ENCODE results near the gene CD96. TPM values are rescaled to one million over a fixed set of nuclear protein-coding genes. Genes with fewer than 3 reads are reported as not detected.

The CD96 gene
- polyA plus RNA-seq, 4 donors = 1.3 to 3.8 (median 1.7) TPM

DNA sequence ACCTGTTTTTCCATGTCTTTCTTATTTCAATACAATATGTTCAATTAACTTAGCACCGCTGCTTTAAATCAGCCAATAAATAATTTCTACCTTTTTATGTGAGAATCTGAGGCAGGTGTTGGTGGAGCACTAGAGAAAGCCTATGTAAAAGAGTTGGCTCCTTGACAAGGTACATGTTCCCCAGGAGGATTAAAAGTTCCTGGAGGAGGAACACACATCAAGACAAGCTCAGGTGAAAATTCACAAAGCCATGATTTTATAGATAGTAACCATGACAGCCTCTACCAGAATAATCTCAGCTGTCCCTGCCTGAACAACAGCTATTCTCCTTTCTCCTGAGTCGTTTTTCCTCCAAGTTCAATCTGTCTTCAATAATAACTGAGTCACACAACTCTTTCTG lies 56.6 kb downstream of the CD96 start:
- no peaks in the 10 kb centered on the region for H3K36me3 ChIP-seq (ENCODE audit: control insufficient read depth in 3 of 3, insufficient read depth in 2 of 3, low read depth in 1 of 3, low read length in 3 of 3)
- FAIRE-seq (peak; percentile 15), DNase-seq (no peak)
- H3K4me1 ChIP-seq (ENCODE audit: control insufficient read depth in 3 of 3, insufficient read depth in 2 of 3, low read depth in 1 of 3, low read length in 2 of 3) = no peaks in the 10 kb centered on the region
- H3K27ac ChIP-seq (ENCODE audit: low read depth in 1 of 3, low read length in 2 of 3) = no peak overlapping the region
- no peaks in the 10 kb centered on the region for H3K9me3 ChIP-seq (ENCODE audit: control insufficient read depth in 2 of 2, insufficient read depth in 1 of 2, low read depth in 1 of 2, low read length in 1 of 2)
- H3K27me3 ChIP-seq (ENCODE audit: control insufficient read depth in 3 of 3, insufficient read depth in 3 of 3, low read length in 3 of 3) = no peaks in the 10 kb centered on the region
- WGBS, 3 donors = 45 to 76% (median 58%) methylated on average over 2 of the region's 2 CpGs
- H3K4me3 ChIP-seq (ENCODE audit: low read depth in 1 of 3, low read length in 3 of 3) = no peak overlapping the region

DNA sequence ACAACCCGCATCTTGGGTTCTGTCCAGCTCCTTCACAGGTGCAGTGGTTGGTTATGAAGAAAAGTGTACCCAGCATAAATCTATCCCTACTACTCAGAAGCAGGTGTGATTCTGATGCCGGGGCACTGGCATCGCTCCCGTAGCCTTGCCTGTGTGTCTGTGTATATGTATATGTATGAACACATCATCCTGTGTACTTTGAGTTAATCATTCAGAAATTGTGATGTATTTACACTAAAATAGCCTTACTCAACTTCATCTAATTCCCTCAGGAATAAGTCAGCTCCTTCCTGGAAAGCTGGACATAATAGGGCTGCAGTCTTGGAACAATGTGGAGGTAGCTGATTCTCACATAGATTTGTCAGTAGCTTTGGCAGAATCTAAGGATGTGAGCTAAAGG lies 59.8 kb downstream of the CD96 start:
- DNase-seq (no peak), FAIRE-seq (no peak)
- Histone ChIP-seq H3K27ac (ENCODE audit: low read depth in 1 of 3, low read length in 2 of 3) (no peak overlapping the region), H3K4me1 (ENCODE audit: control insufficient read depth in 3 of 3, insufficient read depth in 2 of 3, low read depth in 1 of 3, low read length in 2 of 3) (no peaks in the 10 kb centered on the region), H3K36me3 (ENCODE audit: control insufficient read depth in 3 of 3, insufficient read depth in 2 of 3, low read depth in 1 of 3, low read length in 3 of 3) (no peaks in the 10 kb centered on the region), H3K9me3 (ENCODE audit: control insufficient read depth in 2 of 2, insufficient read depth in 1 of 2, low read depth in 1 of 2, low read length in 1 of 2) (no peaks in the 10 kb centered on the region), H3K27me3 (ENCODE audit: control insufficient read depth in 3 of 3, insufficient read depth in 3 of 3, low read length in 3 of 3) (no peaks in the 10 kb centered on the region), H3K4me3 (ENCODE audit: low read depth in 1 of 3, low read length in 3 of 3) (no peak overlapping the region)
- WGBS, 3 donors = 24 to 74% (median 56%) methylated on average over 4 of the region's 4 CpGs

DNA sequence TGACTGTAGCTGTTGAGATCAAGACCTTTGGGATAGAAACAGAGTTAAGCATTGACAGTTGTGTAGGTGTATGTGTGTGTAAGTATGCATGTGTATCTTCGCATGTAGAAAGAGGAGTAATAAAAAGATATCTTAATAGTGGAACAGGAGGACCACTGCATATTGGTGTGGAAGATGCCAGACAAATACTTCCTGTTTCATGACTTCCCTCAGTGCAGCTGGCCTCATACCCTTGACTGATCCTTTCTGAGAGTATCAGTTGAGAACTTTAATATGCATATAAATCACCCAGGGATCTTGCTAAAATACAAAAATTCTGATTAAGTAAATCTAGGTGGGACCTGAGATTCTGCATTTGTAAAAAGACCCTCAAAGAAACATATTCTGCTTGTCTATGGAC lies 61.7 kb downstream of the CD96 start:
- FAIRE-seq = no peak
- Histone ChIP-seq H3K36me3 (ENCODE audit: control insufficient read depth in 3 of 3, insufficient read depth in 2 of 3, low read depth in 1 of 3, low read length in 3 of 3) (no peaks in the 10 kb centered on the region), H3K4me1 (ENCODE audit: control insufficient read depth in 3 of 3, insufficient read depth in 2 of 3, low read depth in 1 of 3, low read length in 2 of 3) (no peaks in the 10 kb centered on the region), H3K4me3 (ENCODE audit: low read depth in 1 of 3, low read length in 3 of 3) (no peak overlapping the region), H3K27ac (ENCODE audit: low read depth in 1 of 3, low read length in 2 of 3) (no peak overlapping the region), H3K9me3 (ENCODE audit: control insufficient read depth in 2 of 2, insufficient read depth in 1 of 2, low read depth in 1 of 2, low read length in 1 of 2) (no peaks in the 10 kb centered on the region), H3K27me3 (ENCODE audit: control insufficient read depth in 3 of 3, insufficient read depth in 3 of 3, low read length in 3 of 3) (no peaks in the 10 kb centered on the region)
- 79 to 96% (median 85%) methylated on average over 1 of the region's 1 CpG for WGBS, 3 donors
- no peak for DNase-seq

DNA sequence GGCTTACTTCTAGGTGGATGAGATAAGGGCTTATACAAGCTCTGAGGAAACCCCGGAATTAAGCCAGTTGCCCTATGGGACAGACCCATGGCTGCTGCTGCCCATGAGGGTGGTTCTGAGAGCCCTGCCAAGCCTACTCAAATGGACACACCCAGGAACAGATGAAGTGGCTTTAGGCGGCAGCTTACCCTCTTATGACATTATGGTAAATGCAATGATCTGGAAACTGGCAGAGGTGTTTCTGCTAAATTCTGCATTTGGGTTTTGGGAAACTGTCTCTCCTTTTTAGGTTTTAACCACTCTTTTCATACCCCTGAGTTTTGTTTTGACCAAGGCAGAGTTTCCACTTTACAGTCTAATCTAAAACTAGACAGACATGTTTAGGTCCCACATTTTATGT lies 62.1 kb downstream of the CD96 start:
- Histone ChIP-seq H3K9me3 (ENCODE audit: control insufficient read depth in 2 of 2, insufficient read depth in 1 of 2, low read depth in 1 of 2, low read length in 1 of 2) (no peaks in the 10 kb centered on the region), H3K4me3 (ENCODE audit: low read depth in 1 of 3, low read length in 3 of 3) (no peak overlapping the region), H3K4me1 (ENCODE audit: control insufficient read depth in 3 of 3, insufficient read depth in 2 of 3, low read depth in 1 of 3, low read length in 2 of 3) (no peaks in the 10 kb centered on the region), H3K36me3 (ENCODE audit: control insufficient read depth in 3 of 3, insufficient read depth in 2 of 3, low read depth in 1 of 3, low read length in 3 of 3) (no peaks in the 10 kb centered on the region), H3K27ac (ENCODE audit: low read depth in 1 of 3, low read length in 2 of 3) (no peak overlapping the region), H3K27me3 (ENCODE audit: control insufficient read depth in 3 of 3, insufficient read depth in 3 of 3, low read length in 3 of 3) (no peaks in the 10 kb centered on the region)
- DNase-seq = peak in 1 of 2 donors; percentile 67
- FAIRE-seq = no peak
- WGBS, 3 donors = 54 to 84% (median 76%) methylated on average over 2 of the region's 2 CpGs

DNA sequence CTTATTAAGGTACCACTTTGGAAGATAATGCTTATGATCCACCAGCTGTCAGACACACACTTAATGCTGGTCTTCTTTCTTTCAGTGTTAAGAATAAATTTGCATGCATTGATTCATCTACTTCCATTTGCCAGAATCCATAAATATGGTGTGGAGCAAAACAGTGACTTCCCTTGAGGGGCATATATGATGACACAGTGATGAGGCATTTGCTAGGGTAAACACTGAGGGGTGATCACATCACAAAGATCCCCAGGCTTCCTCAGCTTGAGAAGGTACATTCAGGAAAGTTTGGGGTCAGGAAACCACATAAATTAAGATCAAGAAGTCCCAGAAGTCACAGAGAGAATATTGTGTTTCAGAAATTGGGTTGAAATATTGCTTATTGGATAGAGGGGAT lies 63.0 kb downstream of the CD96 start:
- no peak for FAIRE-seq
- H3K27ac ChIP-seq (ENCODE audit: low read depth in 1 of 3, low read length in 2 of 3) = no peak overlapping the region
- no peaks in the 10 kb centered on the region for H3K4me1 ChIP-seq (ENCODE audit: control insufficient read depth in 3 of 3, insufficient read depth in 2 of 3, low read depth in 1 of 3, low read length in 2 of 3)
- no peaks in the 10 kb centered on the region for H3K36me3 ChIP-seq (ENCODE audit: control insufficient read depth in 3 of 3, insufficient read depth in 2 of 3, low read depth in 1 of 3, low read length in 3 of 3)
- no peaks in the 10 kb centered on the region for H3K27me3 ChIP-seq (ENCODE audit: control insufficient read depth in 3 of 3, insufficient read depth in 3 of 3, low read length in 3 of 3)
- no peak overlapping the region for H3K4me3 ChIP-seq (ENCODE audit: low read depth in 1 of 3, low read length in 3 of 3)
- no peak for DNase-seq
- no peaks in the 10 kb centered on the region for H3K9me3 ChIP-seq (ENCODE audit: control insufficient read depth in 2 of 2, insufficient read depth in 1 of 2, low read depth in 1 of 2, low read length in 1 of 2)

DNA sequence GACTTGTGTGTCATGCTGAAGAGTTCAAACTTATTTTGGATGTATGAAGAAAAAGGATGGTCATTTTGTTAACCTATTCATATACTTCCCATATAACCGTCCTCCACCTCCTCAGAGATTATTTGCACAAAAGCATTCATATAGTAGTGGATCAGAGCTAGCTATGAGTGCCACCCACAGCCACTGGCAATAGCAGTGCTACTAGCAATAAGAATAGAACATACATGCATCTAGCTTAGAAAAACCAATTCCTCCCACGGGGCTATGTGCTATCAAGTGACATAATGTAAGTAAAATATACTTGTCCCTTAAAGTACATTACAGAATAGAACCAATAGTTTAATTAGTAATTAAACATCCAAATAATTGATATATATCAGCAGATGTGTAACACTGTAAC lies 63.5 kb downstream of the CD96 start:
- Histone ChIP-seq H3K27ac (ENCODE audit: low read depth in 1 of 3, low read length in 2 of 3) (no peak overlapping the region), H3K4me1 (ENCODE audit: control insufficient read depth in 3 of 3, insufficient read depth in 2 of 3, low read depth in 1 of 3, low read length in 2 of 3) (no peaks in the 10 kb centered on the region), H3K36me3 (ENCODE audit: control insufficient read depth in 3 of 3, insufficient read depth in 2 of 3, low read depth in 1 of 3, low read length in 3 of 3) (no peaks in the 10 kb centered on the region), H3K27me3 (ENCODE audit: control insufficient read depth in 3 of 3, insufficient read depth in 3 of 3, low read length in 3 of 3) (no peaks in the 10 kb centered on the region), H3K4me3 (ENCODE audit: low read depth in 1 of 3, low read length in 3 of 3) (no peak overlapping the region), H3K9me3 (ENCODE audit: control insufficient read depth in 2 of 2, insufficient read depth in 1 of 2, low read depth in 1 of 2, low read length in 1 of 2) (no peaks in the 10 kb centered on the region)
- 71 to 82% (median 74%) methylated on average over 2 of the region's 2 CpGs for WGBS, 3 donors
- DNase-seq = no peak
- FAIRE-seq = no peak

DNA sequence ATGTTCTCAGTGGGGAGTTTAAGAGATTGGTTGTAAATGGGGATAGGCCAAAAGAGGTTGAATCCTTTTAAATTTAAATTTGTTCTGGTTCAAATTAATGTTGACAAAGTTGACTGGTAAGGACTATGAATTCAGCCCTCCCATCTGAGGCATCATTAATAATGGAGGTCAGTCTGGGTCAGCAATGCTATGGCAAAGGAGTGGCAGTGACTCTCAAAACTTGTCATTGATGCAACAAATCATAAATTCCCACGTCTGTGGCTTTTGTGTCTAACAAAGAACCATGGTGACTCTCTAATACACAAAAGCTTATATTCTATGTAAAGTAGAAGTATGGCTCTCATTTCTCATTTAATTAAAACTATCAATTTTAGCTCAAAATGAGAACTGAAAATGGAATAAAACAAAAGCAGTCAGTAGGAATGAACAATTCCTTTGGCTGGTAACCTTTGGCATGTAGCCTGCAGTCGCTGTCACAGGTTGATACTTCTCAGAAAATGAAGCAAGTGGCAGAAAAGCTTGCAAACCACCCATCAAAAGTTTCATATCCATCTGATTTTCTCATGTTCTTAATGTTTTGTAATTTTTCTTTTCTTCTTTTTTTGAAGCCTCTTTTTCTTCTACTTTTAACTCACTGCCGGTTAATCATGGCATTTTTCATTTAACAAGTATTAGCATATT lies 65.4 kb downstream of the CD96 start:
- FAIRE-seq = no peak
- H3K4me3 ChIP-seq (ENCODE audit: low read depth in 1 of 3, low read length in 3 of 3) = no peak overlapping the region
- H3K4me1 ChIP-seq (ENCODE audit: control insufficient read depth in 3 of 3, insufficient read depth in 2 of 3, low read depth in 1 of 3, low read length in 2 of 3) = no peaks in the 10 kb centered on the region
- H3K9me3 ChIP-seq (ENCODE audit: control insufficient read depth in 2 of 2, insufficient read depth in 1 of 2, low read depth in 1 of 2, low read length in 1 of 2) = no peaks in the 10 kb centered on the region
- H3K36me3 ChIP-seq (ENCODE audit: control insufficient read depth in 3 of 3, insufficient read depth in 2 of 3, low read depth in 1 of 3, low read length in 3 of 3) = no peaks in the 10 kb centered on the region
- DNase-seq = no peak
- WGBS, 3 donors = 72 to 78% (median 74%) methylated on average over 3 of the region's 3 CpGs
- H3K27ac ChIP-seq (ENCODE audit: low read depth in 1 of 3, low read length in 2 of 3) = no peak overlapping the region
- H3K27me3 ChIP-seq (ENCODE audit: control insufficient read depth in 3 of 3, insufficient read depth in 3 of 3, low read length in 3 of 3) = no peaks in the 10 kb centered on the region

DNA sequence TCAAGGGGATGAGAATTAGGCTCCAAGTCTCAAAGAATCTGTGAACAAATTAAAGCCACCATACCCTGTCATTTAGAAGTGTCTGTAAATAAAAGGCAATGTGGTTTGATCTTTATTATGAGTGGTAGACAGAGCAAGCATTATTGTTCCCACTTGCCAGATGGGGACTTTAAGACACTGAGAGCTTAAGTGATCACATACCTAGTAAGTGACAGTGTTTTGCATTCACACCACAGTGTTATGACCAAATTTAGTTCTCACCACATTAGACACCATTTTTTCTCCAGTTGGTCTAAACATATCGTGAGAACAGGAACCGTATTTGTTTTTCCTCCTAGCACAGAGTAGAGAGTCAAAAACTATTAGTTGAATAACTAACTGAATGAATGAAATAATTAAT lies 66.4 kb downstream of the CD96 start:
- Histone ChIP-seq H3K27me3 (ENCODE audit: control insufficient read depth in 3 of 3, insufficient read depth in 3 of 3, low read length in 3 of 3) (no peaks in the 10 kb centered on the region), H3K4me3 (ENCODE audit: low read depth in 1 of 3, low read length in 3 of 3) (no peak overlapping the region), H3K9me3 (ENCODE audit: control insufficient read depth in 2 of 2, insufficient read depth in 1 of 2, low read depth in 1 of 2, low read length in 1 of 2) (no peaks in the 10 kb centered on the region), H3K36me3 (ENCODE audit: control insufficient read depth in 3 of 3, insufficient read depth in 2 of 3, low read depth in 1 of 3, low read length in 3 of 3) (no peaks in the 10 kb centered on the region), H3K4me1 (ENCODE audit: control insufficient read depth in 3 of 3, insufficient read depth in 2 of 3, low read depth in 1 of 3, low read length in 2 of 3) (no peaks in the 10 kb centered on the region), H3K27ac (ENCODE audit: low read depth in 1 of 3, low read length in 2 of 3) (no peak overlapping the region)
- peak in 1 of 2 donors; percentile 40 for DNase-seq
- 70 to 94% (median 70%) methylated on average over 2 of the region's 2 CpGs for WGBS, 3 donors
- no peak for FAIRE-seq

DNA sequence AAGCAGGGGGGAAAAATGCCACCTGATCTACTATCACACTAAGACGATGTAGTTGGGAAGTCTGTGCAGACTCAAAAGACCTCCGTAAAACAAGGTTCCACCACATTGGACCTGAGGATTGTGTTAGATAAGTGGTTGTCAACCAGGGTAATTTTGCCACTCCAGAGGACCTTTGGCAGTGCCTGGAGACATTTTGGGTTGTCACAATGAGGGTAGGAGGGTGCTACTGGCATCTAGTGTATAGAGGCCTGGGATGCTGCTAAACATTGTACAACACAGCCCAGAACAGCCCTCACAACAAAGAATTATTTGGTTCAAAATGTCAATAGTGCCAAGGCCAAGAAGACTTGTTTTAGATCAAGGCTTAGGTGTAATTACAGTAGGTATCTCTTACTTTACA lies 67.7 kb downstream of the CD96 start:
- Histone ChIP-seq H3K36me3 (ENCODE audit: control insufficient read depth in 3 of 3, insufficient read depth in 2 of 3, low read depth in 1 of 3, low read length in 3 of 3) (no peaks in the 10 kb centered on the region), H3K4me3 (ENCODE audit: low read depth in 1 of 3, low read length in 3 of 3) (no peak overlapping the region), H3K27me3 (ENCODE audit: control insufficient read depth in 3 of 3, insufficient read depth in 3 of 3, low read length in 3 of 3) (no peaks in the 10 kb centered on the region), H3K4me1 (ENCODE audit: control insufficient read depth in 3 of 3, insufficient read depth in 2 of 3, low read depth in 1 of 3, low read length in 2 of 3) (no peaks in the 10 kb centered on the region), H3K9me3 (ENCODE audit: control insufficient read depth in 2 of 2, insufficient read depth in 1 of 2, low read depth in 1 of 2, low read length in 1 of 2) (no peaks in the 10 kb centered on the region), H3K27ac (ENCODE audit: low read depth in 1 of 3, low read length in 2 of 3) (peak overlapping the region in 2 of 3 donors; percentile 11 to 54)
- DNase-seq (no peak), FAIRE-seq (no peak)
- 82 to 89% (median 86%) methylated on average over 2 of the region's 2 CpGs for WGBS, 3 donors
